Fibroblast of the conjunctiva (primary cell): Measurements from ENCODE around the gene EYS.

ENCODE experiments used
- DNase-seq: peaks from one replicate; pipeline ENCODE4 v3.0.0-alpha.2; 2010; ENCODE audit warnings: low read depth

The EYS gene

GRCh38 chr6:64238071-64238470, 1469.0 kb downstream of the EYS start:
- no peak for DNase-seq

DNA sequence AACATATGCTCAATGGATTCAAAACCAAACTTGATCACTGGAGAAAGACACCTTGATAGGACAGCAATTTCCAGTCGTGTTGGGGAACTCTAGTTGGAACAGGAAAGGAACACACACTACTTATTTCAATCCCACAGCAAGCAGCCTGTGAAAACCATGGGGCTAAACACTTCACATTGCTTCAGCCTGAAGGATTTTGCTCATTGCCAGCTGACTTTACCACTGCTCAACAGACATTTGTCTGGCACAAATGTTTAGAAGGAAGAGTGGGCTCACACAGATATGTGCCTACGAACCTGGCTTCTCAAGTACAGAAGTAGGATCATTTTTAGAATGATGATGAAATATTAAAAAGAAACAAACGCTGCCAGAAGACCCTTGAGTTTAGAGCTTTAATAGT, 1473.3 kb downstream of the EYS start:
- DNase-seq = no peak

DNA sequence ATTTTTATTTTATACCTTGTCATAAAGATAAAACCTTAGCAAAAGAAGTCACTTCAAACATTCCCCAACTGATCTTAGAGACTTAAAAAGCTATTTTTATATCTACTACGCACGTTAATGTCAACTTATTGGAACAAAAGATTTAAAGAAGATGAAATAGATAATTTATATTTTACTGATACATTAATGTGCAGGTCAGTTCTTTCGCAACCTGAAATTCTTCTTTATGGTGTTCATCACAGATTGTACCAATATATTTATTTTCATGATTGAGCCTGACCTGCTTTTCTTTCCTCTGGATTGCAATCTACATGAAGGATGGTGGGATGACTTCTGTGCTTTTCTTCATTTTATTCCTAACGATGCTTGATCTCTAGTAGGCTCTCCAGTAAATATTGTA, 1475.1 kb downstream of the EYS start:
- DNase-seq = no peak

DNA sequence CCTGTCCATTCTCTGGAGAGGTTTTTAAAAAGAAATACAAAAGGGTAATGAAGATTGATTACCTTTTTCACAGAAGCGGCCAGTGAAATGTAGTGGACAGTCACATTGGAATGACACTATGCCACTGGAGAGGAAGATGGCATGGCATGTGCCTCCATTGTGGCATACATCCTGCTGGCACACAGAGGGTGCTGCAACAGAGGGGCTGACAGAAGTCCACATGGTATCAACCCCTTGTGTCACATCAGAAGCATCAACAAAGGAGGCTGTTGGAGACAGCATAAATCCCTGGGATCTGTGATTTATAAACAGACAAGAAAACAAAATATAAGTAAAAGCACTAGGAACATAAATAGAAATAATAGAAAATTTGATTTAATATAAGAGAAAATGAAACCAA, 1476.5 kb downstream of the EYS start:
- no peak for DNase-seq

- DNase-seq = no peak
Measured at GRCh38 chr6:64227863-64228262, 1479.2 kb downstream of the EYS start.

DNA sequence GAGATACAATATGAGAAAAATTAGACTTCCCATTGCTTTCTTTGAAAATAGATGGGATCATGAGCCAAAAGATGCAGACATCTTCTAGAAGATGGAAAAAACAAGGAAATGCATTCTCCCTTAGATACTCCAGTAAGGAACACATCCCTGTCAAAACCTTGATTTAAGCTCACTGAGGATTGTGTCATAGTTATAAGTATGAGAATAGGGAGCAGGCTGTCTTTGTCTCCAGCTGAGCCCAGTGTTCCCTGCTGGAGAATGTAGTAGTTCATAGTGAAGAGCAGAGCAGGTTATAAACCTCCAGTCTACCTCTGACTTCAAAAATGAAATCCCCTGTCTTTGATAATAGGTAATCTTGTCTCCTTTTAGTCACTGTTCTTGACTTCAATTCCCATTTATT, 1481.5 kb downstream of the EYS start:
- DNase-seq = no peak

GRCh38 chr6:64224819-64225218, 1482.2 kb downstream of the EYS start:
- DNase-seq = peak; percentile 71

DNA sequence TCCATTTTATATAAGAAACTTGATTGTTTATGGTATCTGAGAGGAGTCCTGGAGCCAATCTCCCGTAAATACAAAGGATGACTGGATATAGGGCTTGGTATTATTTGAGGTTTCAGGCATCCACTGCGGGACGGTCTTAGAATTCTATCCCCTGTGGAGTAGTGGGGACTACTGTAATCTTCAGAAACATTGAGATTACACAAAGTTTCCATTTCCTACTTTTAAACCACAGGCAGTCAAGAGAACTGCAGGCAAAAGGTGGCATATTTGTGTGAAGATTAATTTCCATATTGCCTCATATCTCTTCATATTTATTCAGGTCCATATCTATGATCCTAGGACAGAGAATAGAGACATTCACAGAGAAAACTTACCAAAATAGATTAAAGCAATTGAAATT, 1485.2 kb downstream of the EYS start:
- DNase-seq = no peak

DNA sequence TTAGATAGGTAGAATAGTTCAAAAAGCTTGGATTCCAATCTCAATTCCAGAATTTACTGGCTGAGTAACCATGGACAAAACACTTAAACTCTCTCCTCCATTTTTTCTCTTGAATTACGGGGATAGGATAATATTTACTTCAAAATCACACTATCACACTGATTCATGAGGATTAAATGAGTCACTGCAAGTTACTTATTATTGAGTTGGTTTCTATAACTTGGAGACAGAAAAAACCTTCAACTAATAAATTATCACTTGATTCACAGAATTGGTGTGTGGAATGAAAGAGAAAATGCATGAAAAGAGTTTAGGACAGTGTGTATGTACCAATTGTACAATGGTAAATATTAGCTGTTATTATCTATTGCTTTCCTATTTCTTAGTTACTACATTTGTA, 1486.2 kb downstream of the EYS start:
- DNase-seq = no peak

DNA sequence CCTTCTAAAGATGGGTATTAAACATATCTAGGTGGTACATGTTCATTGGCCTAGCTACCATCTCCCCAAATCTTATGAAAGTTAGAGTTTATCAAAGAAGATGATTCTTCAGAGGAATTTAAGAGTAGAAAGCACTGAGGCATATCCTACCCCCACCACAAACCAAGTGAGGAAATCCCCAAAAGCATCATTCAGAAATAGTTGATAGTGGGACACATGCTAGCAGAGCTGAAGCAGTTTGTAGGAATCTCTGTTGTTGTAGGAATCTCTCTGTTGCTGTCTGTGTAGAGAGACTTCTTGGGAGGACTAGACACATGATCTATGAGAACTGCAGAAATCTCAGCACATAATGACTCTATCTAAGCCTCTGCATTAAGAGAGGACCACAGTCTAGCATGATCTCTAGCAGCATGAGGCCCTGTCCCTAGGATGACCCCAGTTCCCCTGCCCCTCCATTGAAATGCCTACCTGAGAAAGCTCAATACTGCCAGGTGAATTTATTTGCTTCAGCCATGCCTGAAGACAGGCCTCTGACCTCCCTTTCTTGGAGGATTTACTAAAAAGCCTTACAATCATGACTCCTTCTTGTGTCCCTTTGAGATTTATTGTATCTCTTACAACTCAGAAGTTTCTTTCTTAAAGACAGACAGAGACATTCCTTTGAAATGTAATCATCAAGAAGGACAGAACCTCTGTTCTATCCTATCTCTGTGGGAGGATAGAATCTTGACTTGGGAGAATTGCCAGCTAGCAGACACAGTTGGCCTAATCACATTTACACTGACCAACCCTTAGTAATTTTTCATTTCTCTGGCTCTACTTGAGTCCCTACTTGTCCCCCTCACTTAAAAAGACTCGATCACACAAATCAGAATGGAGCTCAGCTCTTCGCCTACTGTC, 1489.1 kb downstream of the EYS start:
- no peak for DNase-seq

DNA sequence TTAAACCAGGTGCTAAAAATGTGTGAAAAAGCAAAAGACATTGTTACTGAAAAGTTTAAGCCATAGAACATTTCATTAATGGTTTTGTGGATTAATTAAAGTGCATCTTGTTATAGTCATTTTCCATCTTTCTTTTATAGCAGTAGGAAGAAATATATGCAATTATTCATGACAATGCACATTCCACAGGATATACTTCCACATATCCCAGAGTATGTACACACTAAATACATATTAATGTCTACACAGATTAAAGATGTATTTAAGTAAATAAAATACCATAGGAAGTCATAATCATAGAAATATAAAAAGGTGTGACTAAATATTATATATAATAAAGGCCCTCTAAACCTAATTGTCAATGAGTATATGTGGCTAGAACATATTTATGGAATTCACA, 1492.7 kb downstream of the EYS start:
- DNase-seq = no peak

DNA sequence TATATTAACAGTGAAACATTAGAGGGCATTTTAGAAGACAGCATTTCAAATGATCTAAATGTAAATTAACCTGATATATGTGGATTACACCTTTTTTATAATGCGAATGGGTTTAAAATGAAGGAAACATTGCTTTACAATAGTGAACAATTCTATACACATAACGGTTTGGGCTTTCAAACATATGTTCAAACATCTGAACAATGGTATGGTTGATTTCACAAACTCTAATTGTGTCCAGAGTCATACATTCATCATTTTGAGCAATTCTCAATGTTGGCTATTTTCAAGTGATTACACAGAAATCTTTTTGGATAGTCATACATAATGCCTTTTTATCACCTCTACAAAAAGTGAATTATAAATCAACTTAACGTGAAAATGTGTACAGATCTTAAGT, 1493.3 kb downstream of the EYS start:
- DNase-seq = no peak

- DNase-seq = no peak
Measured at GRCh38 chr6:64197246-64197645, 1509.8 kb downstream of the EYS start.

DNA sequence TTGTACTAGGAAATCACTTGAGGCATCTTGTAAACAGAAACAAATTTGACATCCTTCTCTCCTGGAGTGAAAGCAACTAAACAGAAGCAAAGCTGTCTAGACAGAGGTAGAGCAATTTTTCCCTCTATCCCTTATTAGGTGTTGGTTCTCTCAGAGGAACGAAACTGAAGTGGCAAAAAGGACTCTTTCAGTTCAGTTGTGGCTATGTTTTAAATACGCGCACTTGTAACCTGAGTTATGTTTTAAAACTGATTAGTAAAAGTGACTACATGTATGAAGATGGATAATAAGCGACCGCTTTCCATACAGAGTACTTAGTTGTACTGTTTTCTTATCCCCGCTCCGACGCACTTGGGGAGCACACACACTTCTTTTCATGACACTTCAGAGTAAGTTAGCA, 1520.4 kb downstream of the EYS start:
- no peak for DNase-seq

GRCh38 chr6:64185621-64186020, 1521.4 kb downstream of the EYS start:
- DNase-seq = no peak

DNA sequence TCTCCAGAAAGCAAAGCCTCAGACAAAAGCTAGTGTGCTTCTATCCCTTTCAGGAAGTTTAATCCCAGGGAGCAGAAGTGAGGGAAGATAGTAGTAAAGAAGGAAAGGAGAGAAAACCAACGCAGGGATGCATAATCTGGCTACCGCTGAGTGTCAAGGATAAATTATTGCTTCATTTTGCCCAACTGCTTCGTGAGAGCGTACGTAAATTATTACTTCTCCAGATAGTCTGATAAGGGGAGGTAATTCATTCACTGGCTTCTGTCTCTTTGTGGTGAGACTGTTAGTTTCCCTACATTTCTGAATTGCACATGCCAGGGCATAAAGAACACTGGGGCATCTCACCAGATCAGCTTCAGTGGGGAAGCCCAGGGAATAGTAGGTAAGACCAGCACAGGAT, 1531.7 kb downstream of the EYS start:
- no peak for DNase-seq

DNA sequence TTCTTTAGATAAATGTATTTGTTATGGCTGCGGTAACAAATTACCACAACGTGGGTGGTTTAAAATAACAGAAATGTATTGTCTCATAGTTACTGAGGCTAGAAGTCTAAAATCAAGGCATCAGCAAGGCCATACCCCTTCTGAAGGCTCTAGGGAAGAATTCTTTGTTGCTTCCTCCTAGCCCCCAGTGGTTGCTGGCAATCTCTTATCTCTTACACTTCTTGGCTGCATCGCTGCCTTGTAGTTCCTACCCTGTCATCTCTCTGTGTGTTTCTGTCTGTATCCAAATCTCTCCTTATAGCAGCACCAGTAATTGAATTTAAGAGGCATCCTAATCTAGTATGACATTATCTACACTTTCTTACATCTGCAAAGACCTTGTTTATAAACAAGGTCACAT, 1536.7 kb downstream of the EYS start:
- DNase-seq = no peak

DNA sequence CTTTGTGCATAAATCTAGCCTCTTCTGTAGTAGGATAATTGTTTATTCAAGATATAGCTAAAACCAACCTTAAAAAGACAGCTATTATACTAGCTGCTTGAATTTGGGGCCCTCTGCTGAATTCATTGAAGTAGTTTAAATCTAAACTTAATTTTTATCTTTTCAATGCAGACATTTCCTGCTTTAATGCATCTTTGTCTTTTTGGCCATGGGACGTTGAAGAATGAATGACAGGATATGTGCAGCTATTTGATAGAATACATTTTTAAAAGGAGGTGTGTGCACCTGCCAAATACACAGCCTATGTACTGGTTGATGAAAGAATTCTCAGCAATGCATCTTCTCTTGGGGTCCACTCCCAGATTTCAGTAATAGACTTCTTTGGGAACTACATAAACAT, 1546.5 kb downstream of the EYS start:
- no peak for DNase-seq

DNA sequence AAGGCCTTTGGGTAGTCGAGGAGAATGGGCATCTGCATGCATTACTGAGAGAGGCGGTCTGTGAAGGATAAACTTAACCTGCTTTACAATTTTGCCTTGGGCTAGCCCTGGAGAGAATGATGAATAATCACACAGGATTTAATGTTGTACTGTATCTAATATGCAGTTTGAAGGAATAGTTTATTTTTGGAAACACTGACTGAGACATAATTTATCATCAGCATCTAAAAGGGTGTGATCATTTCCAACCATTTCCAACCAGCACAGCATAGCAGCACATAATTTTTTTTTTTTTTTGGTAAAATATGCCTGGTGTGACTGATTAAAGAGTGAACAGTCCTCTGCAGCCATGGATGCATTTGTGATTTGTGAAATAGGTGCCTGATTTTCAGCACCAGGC, 1552.0 kb downstream of the EYS start:
- DNase-seq = no peak

GRCh38 chr6:64146876-64147275, 1560.2 kb downstream of the EYS start:
- no peak for DNase-seq

DNA sequence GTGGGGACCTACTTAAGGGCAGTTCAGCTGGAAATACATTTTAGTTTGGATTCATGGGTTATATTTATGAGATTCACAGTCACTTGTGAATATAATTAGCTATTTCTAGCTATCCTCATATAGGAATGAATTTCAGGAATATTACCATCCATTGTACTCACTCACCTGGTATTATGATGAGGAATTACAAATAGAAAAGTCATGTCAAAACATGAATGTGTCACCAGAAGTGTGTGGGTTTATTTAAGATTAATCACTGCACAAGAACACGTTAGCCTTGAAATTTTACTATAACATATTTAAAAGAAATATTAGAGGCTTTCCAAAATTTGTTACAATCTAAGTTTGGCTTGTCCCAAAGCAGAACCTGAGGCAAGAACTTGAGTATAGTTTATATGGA, 1560.9 kb downstream of the EYS start:
- DNase-seq = no peak

- DNase-seq = no peak
Measured at GRCh38 chr6:64145658-64146057, 1561.4 kb downstream of the EYS start.

GRCh38 chr6:64143101-64143500, 1563.9 kb downstream of the EYS start:
- DNase-seq = no peak

GRCh38 chr6:64141680-64142079, 1565.3 kb downstream of the EYS start:
- DNase-seq = no peak
